RWPE2 (cell line): ENCODE results near the gene PTGR2.
"Not testable (repeated sequence)": the region's sequence is repeated elsewhere in the genome, so short reads cannot be mapped to it uniquely, and the experiment has no call there.

ENCODE experiments used
- ATAC-seq: fragments of 200-7000 bp; cut with Tn5 transposase; 3 replicates; pipeline ENCODE4 v1.9.1; 2021; ENCODE audit warnings: low read depth
- DNase-seq: peaks from one replicate; pipeline ENCODE4 v3.0.0-alpha.2; 2020; ENCODE audit warnings: low spot score
- H3K27ac ChIP-seq: fragments of 450-650 bp; 2 replicates; pipeline ENCODE4 v1.5.1; 2017; ENCODE audit warnings: mild to moderate bottlenecking; ENCODE audit not compliant: poor library complexity, severe bottlenecking
- H3K27me3 ChIP-seq: fragments of 250-450 bp; sonication (Bioruptor Pico); 2 replicates; pipeline ENCODE4 v1.5.1; 2021; ENCODE audit warnings: mild to moderate bottlenecking, moderate library complexity; ENCODE audit not compliant: insufficient read depth, poor library complexity, severe bottlenecking
- H3K36me3 ChIP-seq: fragments of 250-450 bp; sonication (Bioruptor Pico); 2 replicates; pipeline ENCODE4 v1.5.1; 2020; ENCODE audit warnings: low read depth, mild to moderate bottlenecking, moderate library complexity
- H3K4me1 ChIP-seq: fragments of 250-450 bp; sonication (Bioruptor Pico); 2 replicates; pipeline ENCODE4 v1.5.1; 2021; ENCODE audit warnings: mild to moderate bottlenecking, moderate library complexity; ENCODE audit not compliant: insufficient read depth, poor library complexity, severe bottlenecking
- H3K4me3 ChIP-seq: fragments of 250-450 bp; sonication (Bioruptor Pico); 2 replicates; pipeline ENCODE4 v1.5.1; 2021; ENCODE audit warnings: mild to moderate bottlenecking, moderate library complexity; ENCODE audit not compliant: severe bottlenecking
- H3K9me3 ChIP-seq: fragments of 250-450 bp; sonication (Bioruptor Pico); 2 replicates; pipeline ENCODE4 v1.5.1; 2021; ENCODE audit warnings: mild to moderate bottlenecking, moderate library complexity; ENCODE audit not compliant: severe bottlenecking
- TF ChIP-seq, protein P1 (sequence below): fragments of 450-650 bp; IDR thresholded peaks from one replicate; pipeline ENCODE4 v1.5.1; 2017; ENCODE audit warnings: mild to moderate bottlenecking, moderate library complexity; ENCODE audit not compliant: poor library complexity, severe bottlenecking

Gene PTGR2

DNA sequence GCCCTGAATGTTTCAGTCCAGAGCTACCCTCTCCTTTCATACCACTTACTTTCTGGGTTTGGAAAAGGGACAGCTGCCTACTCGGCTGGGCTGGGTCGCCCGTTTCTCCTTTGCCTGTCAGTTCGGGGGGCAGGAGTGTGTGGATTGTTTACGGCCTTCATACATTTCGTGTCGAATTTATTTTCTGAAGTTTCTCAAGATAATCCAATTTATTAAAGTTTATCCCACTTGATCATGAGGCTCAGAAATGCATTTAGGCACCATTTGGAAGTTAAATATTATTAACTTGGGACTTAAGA lies 35.6 kb downstream of the PTGR2 start:
- no peak for ATAC-seq
- H3K36me3 ChIP-seq = peaks cover 30% of the 10 kb centered on the region
- no peaks in the 10 kb centered on the region for H3K9me3 ChIP-seq
- H3K27ac ChIP-seq = peak overlapping the region; percentile 83
- TF ChIP-seq, protein P1, sequence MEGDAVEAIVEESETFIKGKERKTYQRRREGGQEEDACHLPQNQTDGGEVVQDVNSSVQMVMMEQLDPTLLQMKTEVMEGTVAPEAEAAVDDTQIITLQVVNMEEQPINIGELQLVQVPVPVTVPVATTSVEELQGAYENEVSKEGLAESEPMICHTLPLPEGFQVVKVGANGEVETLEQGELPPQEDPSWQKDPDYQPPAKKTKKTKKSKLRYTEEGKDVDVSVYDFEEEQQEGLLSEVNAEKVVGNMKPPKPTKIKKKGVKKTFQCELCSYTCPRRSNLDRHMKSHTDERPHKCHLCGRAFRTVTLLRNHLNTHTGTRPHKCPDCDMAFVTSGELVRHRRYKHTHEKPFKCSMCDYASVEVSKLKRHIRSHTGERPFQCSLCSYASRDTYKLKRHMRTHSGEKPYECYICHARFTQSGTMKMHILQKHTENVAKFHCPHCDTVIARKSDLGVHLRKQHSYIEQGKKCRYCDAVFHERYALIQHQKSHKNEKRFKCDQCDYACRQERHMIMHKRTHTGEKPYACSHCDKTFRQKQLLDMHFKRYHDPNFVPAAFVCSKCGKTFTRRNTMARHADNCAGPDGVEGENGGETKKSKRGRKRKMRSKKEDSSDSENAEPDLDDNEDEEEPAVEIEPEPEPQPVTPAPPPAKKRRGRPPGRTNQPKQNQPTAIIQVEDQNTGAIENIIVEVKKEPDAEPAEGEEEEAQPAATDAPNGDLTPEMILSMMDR = no peak
- no peaks in the 10 kb centered on the region for H3K27me3 ChIP-seq
- peaks cover 19% of the 10 kb centered on the region for H3K4me1 ChIP-seq
- DNase-seq = no peak
- H3K4me3 ChIP-seq = peak overlapping the region; percentile 55

DNA sequence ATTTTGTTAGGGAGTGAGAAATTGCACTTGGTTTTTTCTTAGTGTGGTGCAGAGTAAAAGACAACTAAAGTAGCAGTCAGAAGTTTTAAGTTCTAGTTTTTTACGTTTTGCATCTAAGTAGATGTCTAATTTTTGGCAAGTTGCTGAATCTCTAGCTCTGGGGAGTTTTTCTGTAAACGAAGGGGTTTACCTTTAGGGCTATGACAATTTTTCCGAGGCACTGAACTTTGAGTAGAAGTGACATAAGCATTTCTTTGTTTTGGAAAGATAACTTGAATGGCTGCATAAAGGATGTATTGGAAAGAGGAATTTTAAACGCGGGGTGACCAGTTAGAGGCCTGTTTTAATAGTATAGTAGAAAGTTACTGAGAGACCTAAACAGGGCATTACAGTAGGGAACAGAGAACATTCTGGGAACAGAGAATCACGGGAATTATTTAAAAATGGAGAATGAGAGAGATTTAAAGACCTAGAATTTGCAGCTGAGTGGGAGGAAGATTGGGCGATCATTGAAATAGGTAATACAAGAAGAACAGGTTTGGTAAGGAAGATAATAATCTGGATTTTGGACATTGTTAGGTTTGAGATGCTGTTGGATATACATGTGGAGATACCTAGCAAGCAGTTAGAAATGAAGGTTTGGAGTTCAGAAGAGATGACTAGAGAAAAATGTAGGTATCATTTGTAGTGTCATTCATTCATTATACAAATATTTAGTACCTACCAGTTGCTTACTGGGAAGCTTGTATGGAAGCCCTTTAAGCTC lies 36.2 kb downstream of the PTGR2 start:
- Histone ChIP-seq H3K4me1 (peaks cover 19% of the 10 kb centered on the region), H3K27me3 (no peaks in the 10 kb centered on the region), H3K36me3 (peaks cover 35% of the 10 kb centered on the region), H3K27ac (peak overlapping the region; percentile 83), H3K4me3 (peak overlapping the region; percentile 55), H3K9me3 (no peaks in the 10 kb centered on the region)
- no peak for DNase-seq
- ATAC-seq = no peak
- TF ChIP-seq, protein P1 = no peak

DNA sequence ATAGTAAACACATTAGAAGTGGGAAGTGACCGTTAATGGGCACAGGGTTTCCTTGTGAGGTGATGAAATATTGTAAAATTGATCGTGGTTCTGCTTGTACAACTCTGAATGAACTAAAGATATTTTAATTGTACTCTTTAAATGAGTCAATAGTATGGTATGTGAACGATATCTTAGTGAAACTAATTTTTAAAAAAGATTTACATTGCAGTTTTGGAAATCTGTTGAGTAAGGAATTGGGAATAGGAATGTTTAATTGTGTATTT lies 36.8 kb downstream of the PTGR2 start:
- Histone ChIP-seq H3K27me3 (no peaks in the 10 kb centered on the region), H3K9me3 (no peaks in the 10 kb centered on the region), H3K4me3 (peak overlapping the region; percentile 55), H3K36me3 (peaks cover 40% of the 10 kb centered on the region), H3K4me1 (peaks cover 19% of the 10 kb centered on the region), H3K27ac (peak overlapping the region; percentile 83)
- DNase-seq (no peak), ATAC-seq (no peak)
- TF ChIP-seq, protein P1 = no peak

DNA sequence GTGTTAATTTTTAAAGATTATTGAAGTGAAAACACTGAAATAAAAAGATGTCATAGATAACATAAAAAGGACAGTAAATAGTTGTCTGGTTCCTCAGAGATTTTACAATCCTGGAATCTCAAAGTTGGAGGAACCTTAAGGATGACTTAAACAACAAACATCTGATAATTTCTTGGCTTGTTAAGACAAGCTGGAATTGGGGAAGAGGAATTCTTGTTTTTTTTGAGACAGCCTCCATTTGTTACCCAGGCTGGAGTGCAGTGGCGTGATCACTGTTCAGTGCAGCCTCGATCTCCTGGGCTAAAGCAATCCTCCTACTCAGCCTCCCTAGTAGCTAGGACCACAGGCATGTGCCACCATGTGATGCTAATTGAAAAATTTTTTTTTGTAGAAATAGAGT lies 37.3 kb downstream of the PTGR2 start:
- Histone ChIP-seq H3K4me1 (peaks cover 19% of the 10 kb centered on the region), H3K27ac (peak overlapping the region; percentile 83), H3K27me3 (no peaks in the 10 kb centered on the region), H3K9me3 (no peaks in the 10 kb centered on the region), H3K36me3 (peaks cover 43% of the 10 kb centered on the region), H3K4me3 (peak overlapping the region; percentile 55)
- DNase-seq = no peak
- peak; percentile 0; the same call in 1 of the 3 replicates for ATAC-seq
- TF ChIP-seq, protein P1 = no peak

DNA sequence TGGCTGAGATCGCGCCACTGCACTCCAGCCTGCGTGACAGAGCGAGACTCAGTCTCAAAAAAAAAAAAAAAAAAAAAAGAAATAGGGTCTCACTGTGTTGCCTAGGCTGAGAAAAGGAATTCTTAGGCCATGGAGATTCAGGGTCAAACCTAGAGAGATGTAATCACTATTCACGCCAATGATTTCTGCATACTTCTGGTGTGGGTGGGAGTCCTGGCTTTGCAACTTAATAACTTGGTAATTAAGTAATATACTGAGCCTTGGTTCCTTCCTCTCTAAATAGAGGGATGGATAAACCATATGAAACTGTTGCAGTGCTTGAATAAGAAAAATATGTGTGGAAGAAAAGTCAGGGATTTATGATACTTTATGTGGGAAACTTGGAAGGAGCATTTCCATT lies 37.7 kb downstream of the PTGR2 start:
- Histone ChIP-seq H3K9me3 (no peaks in the 10 kb centered on the region), H3K27ac (peak overlapping the region; percentile 83), H3K27me3 (no peaks in the 10 kb centered on the region), H3K4me3 (no peak overlapping the region), H3K36me3 (peaks cover 45% of the 10 kb centered on the region), H3K4me1 (peaks cover 19% of the 10 kb centered on the region)
- DNase-seq (no peak), ATAC-seq (no peak)
- TF ChIP-seq, protein P1 = no peak

DNA sequence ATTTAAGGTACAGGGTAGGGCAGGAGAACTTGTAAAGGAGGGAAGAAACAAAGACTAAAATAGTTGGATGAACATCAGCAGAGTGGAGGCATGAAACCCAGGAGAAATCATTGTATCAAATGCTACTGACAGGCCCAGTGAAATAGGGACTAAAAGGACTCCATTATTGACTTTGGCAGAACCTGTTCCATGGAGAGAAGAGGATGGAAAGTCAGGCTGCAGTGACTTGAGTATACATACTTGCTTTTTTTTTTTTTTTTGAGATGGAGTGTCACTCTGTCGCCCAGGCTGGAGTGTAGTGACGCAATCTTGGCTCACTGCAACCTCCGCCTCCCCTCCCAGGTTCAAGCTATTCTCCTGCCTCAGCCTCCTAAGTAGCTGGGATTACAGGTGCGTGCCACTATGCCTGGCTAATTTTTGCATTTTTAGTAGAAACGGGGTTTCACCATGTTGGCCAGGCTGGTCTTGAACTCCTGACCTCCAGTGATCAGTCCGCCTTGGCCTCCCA lies 42.6 kb downstream of the PTGR2 start:
- not testable (repeated sequence) for ATAC-seq, H3K27me3 ChIP-seq, H3K4me3 ChIP-seq, H3K9me3 ChIP-seq, H3K27ac ChIP-seq, H3K4me1 ChIP-seq, DNase-seq
- H3K36me3 ChIP-seq = peaks cover 89% of the 10 kb centered on the region
